GM19043 (cell line): ENCODE measurements around the gene SORCS3.

Experiments
- ATAC-seq: cut with Tn5 transposase; IDR thresholded peaks from one replicate; pipeline ENCODE4 v1.9.1; 2021; ENCODE audit warnings: low read depth; ENCODE audit not compliant: unreplicated experiment

Gene SORCS3

GRCh38 chr10:104966563-104967297, 325.6 kb downstream of the SORCS3 start:
- ATAC-seq, result no peak

GRCh38 chr10:104980368-104980767, 339.3 kb downstream of the SORCS3 start:
- no peak for ATAC-seq

GRCh38 chr10:104981995-104982394, 340.9 kb downstream of the SORCS3 start:
- no peak for ATAC-seq

GRCh38 chr10:104988686-104989085, 347.6 kb downstream of the SORCS3 start:
- no peak for ATAC-seq

- ATAC-seq, result no peak
Observed at GRCh38 chr10:104989880-104990279, 348.8 kb downstream of the SORCS3 start.

- no peak for ATAC-seq
Observed at GRCh38 chr10:104993085-104993484, 352.0 kb downstream of the SORCS3 start.

GRCh38 chr10:105001269-105001668, 360.2 kb downstream of the SORCS3 start:
- ATAC-seq, result no peak

- no peak for ATAC-seq
Observed at GRCh38 chr10:105010411-105011121, 369.5 kb downstream of the SORCS3 start.

- no peak for ATAC-seq
Observed at GRCh38 chr10:105017116-105017515, 376.0 kb downstream of the SORCS3 start.

- no peak for ATAC-seq
Observed at GRCh38 chr10:105017691-105018090, 376.6 kb downstream of the SORCS3 start.

- no peak for ATAC-seq
Observed at GRCh38 chr10:105023211-105024111, 382.4 kb downstream of the SORCS3 start.

GRCh38 chr10:105024184-105024583, 383.1 kb downstream of the SORCS3 start:
- ATAC-seq, result no peak

GRCh38 chr10:105025092-105025491, 384.0 kb downstream of the SORCS3 start:
- no peak for ATAC-seq

GRCh38 chr10:105026566-105026965, 385.5 kb downstream of the SORCS3 start:
- no peak for ATAC-seq

GRCh38 chr10:105029286-105029685, 388.2 kb downstream of the SORCS3 start:
- no peak for ATAC-seq

GRCh38 chr10:105037022-105037421, 395.9 kb downstream of the SORCS3 start:
- no peak for ATAC-seq

- ATAC-seq, result no peak
Observed at GRCh38 chr10:105041956-105042355, 400.9 kb downstream of the SORCS3 start.

GRCh38 chr10:105042906-105043552, 401.9 kb downstream of the SORCS3 start:
- no peak for ATAC-seq

GRCh38 chr10:105044902-105045301, 403.8 kb downstream of the SORCS3 start:
- no peak for ATAC-seq

GRCh38 chr10:105056413-105056812, 415.3 kb downstream of the SORCS3 start:
- ATAC-seq, result no peak

GRCh38 chr10:105062951-105063350, 421.9 kb downstream of the SORCS3 start:
- no peak for ATAC-seq
